MM.1S (cell line): ENCODE results near the gene PATJ.
"Not testable (repeated sequence)": the region's sequence is repeated elsewhere in the genome, so short reads cannot be mapped to it uniquely, and the experiment has no call there.

Source experiments
- CTCF ChIP-seq: fragments of 300-600 bp; sonication (generic); IDR thresholded peaks from 2 replicates; pipeline ENCODE4 v1.5.1; 2016; ENCODE audit warnings: antibody characterized with exemption, low read length, mixed read lengths
- EZH2 ChIP-seq: fragments of 300-600 bp; sonication (generic); optimal IDR thresholded peaks from 2 replicates; pipeline ENCODE3; 2017; ENCODE audit warnings: low read depth, mild to moderate bottlenecking, antibody characterized with exemption, low read length, mixed read lengths

GRCh38 chr1:61711257-61711656, 31.0 kb upstream of the PATJ start:
- not testable (repeated sequence) for TF ChIP-seq CTCF, EZH2
